Measurements from ENCODE around the gene KCNN3.

DNA sequence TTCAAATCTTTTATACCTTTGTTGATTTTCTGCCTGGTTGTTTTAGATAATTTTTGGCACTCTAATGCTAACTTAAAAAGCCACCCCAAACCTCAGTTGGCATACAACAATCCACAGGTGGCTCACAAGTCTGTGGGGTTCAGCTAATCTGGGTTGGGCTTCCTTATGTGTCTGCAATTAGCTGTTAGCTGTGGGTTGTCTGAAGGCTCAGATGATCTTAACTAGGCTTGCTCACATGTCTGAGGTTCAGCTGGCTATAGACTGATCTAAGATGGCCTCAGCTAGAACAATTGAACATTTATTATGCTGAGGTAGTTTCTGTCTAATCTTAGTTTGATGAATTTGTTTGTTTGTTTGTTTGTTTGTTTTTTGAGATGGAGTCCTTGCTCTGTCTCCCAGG lies 217.2 kb downstream of the KCNN3 start:
- TF ChIP-seq ZFP30 (CRISPR knock-in tag; IDR thresholded peaks at IDR 0.05): no peak
- TF ChIP-seq ZNF70 (CRISPR knock-in tag; IDR thresholded peaks at IDR 0.05): no peak
- TF ChIP-seq ZC3H10 (CRISPR knock-in tag; IDR thresholded peaks at IDR 0.05): no peak
- TF ChIP-seq ZFP3 (CRISPR knock-in tag; IDR thresholded peaks at IDR 0.05): no peak

All from SK-N-SH treated with all-trans-retinoic acid at 6 μM for 48 hours (cell line).